Erythroblast (primary cell): Measurements from ENCODE around the gene PPP2R3A.

Source experiments
- GATA1 ChIP-seq: IDR thresholded peaks from 2 replicates; pipeline ENCODE4 v1.6.1; 2011; ENCODE audit warnings: low read depth, mild to moderate bottlenecking, control low read depth, low read length, moderate library complexity
- POLR2A ChIP-seq: IDR thresholded peaks from 2 replicates; pipeline ENCODE4 v1.6.1; 2011; ENCODE audit warnings: mild to moderate bottlenecking, low read length

DNA sequence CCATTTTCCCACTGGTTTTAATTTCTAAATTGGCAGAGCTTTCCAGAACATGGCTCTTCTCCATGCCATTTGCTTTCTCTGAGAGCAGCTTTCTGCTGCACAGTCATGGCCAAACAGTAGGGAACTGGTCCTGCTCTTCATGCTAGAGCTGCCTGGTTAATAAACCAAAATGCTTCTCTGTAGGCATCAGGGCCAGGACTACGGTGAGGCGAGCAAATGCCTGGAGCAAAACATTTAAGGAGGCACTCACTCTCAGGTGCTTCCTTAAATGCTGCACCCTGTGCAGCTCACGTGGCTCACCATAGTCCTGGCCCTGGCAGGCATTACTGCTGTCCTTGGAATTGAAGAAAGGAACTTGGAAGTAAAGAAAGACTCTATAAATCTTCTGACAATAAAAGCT, 48.5 kb upstream of the PPP2R3A start:
- TF ChIP-seq POLR2A (no peak), GATA1 (no peak)
